Left renal pelvis (tissue), 4 donors: ENCODE results near the gene DNAJB13. TPM values are rescaled to one million over a fixed set of nuclear protein-coding genes. Genes with fewer than 3 reads are reported as not detected.
A peak's percentile ranks its signal among the peaks of the same experiment; 100 is the strongest.
"Not testable (repeated sequence)": the region's sequence is repeated elsewhere in the genome, so short reads cannot be mapped to it uniquely, and the experiment has no call there.

Source experiments
- DNase-seq, 4 donors: peaks; one replicate each; pipeline ENCODE4 v3.0.0-alpha.2; 2013; ENCODE audit warnings: low read depth in 4 of 4, low spot score in 3 of 4
- polyA plus RNA-seq, 4 donors: library from polyadenylated mRNA; unstranded; fragments of 120-200 nt; gene quantifications; one replicate each; pipeline ENCODE4 v1.2.1, GENCODE V29; 2013; ENCODE audit not compliant: insufficient read length in 4 of 4

DNAJB13 gene
- polyA plus RNA-seq: 1 to 10 TPM in 3 of 4 donors, under 1 TPM in 1; 0.33 to 4.9 (median 3.4) TPM

- DNase-seq: peak in 1 of 4 donors; percentile 24
Measured at GRCh38 chr11:73950869-73951710, at the start of gene DNAJB13. Gene DNAJB13, plus strand, starts transcription at chr11:73951026. Its CDS starts 44 bp downstream, at chr11:73951070.

GRCh38 chr11:73902303-73902702 is 48.5 kb upstream of the DNAJB13 start:
- DNase-seq: no peak

GRCh38 chr11:73907191-73907590 is 43.6 kb upstream of the DNAJB13 start:
- DNase-seq: no peak

- no peak for DNase-seq
Measured at GRCh38 chr11:73912026-73912425, 38.8 kb upstream of the DNAJB13 start.

GRCh38 chr11:73913472-73913871 is 37.4 kb upstream of the DNAJB13 start:
- DNase-seq: no peak

GRCh38 chr11:73914284-73914683 is 36.5 kb upstream of the DNAJB13 start:
- DNase-seq: no peak

GRCh38 chr11:73916435-73916834 is 34.4 kb upstream of the DNAJB13 start:
- no peak for DNase-seq

GRCh38 chr11:73921180-73921579 is 29.6 kb upstream of the DNAJB13 start:
- DNase-seq: no peak

GRCh38 chr11:73929388-73929787 is 21.4 kb upstream of the DNAJB13 start:
- DNase-seq: no peak

- DNase-seq: peak in 3 of 4 donors; percentile 10 to 30 (median 20)
Measured at GRCh38 chr11:73931039-73931645, 19.7 kb upstream of the DNAJB13 start.

- no peak for DNase-seq
Measured at GRCh38 chr11:73931951-73932350, 18.9 kb upstream of the DNAJB13 start.

- DNase-seq: no peak
Measured at GRCh38 chr11:73932781-73933180, 18.0 kb upstream of the DNAJB13 start.

- not testable (repeated sequence) for DNase-seq
Measured at GRCh38 chr11:73936047-73936446, 14.8 kb upstream of the DNAJB13 start.

- DNase-seq: no peak
Measured at GRCh38 chr11:73939096-73939495, 11.7 kb upstream of the DNAJB13 start.

GRCh38 chr11:73940801-73941570 is 9.8 kb upstream of the DNAJB13 start:
- no peak for DNase-seq

GRCh38 chr11:73942010-73942409 is 8.8 kb upstream of the DNAJB13 start:
- DNase-seq: no peak

GRCh38 chr11:73944085-73944484 is 6.7 kb upstream of the DNAJB13 start:
- no peak for DNase-seq

- DNase-seq: no peak
Measured at GRCh38 chr11:73944901-73945300, 5.9 kb upstream of the DNAJB13 start.

GRCh38 chr11:73945396-73945795 is 5.4 kb upstream of the DNAJB13 start:
- DNase-seq: no peak

- DNase-seq: no peak
Measured at GRCh38 chr11:73946798-73947458, 3.9 kb upstream of the DNAJB13 start.

GRCh38 chr11:73949246-73949645 is 1.6 kb upstream of the DNAJB13 start:
- DNase-seq: no peak
